Measurements from ENCODE around the gene COG4.

DNA sequence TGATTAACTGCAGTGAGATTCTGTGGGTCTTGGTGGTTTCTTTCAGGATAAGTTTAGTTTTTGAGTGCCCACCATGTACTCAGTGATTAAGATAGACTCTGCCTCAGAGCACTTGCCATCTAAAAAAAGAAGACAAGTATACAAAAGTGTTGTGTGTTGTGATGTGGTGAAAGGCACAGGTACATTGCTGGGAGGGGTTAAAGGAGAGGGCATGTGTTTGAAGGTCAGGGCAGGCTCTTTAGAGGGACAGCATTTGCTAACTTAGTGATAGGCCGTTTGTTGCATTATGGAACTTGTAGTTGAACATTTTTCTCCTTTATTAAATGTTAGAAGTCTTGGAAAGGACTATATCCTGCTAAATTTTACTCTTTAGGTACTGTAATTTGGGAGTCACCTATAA, 26.7 kb upstream of the COG4 start:
- no peak for TF ChIP-seq EZH2 (IDR thresholded peaks at IDR 0.05; ENCODE audit: insufficient read depth, poor library complexity, severe bottlenecking)
- TF ChIP-seq EZH2phosphoT487 (IDR thresholded peaks at IDR 0.05; ENCODE audit: insufficient read depth, low read depth) = no peak

Data from GM23248 (cell line).